ENCODE results near the gene TCF12. TPM values are rescaled to one million over a fixed set of nuclear protein-coding genes. Genes with fewer than 3 reads are reported as not detected.

TCF12 gene
- total RNA-seq, 2 donors from 2014 or later, result 71.5 to 77.0 TPM

GRCh38 chr15:56980473-56980872 is 62.0 kb downstream of the TCF12 start:
- Mint-ChIP-seq H3K36me3 (ENCODE audit: low read depth) (peaks cover 2% of the 10 kb centered on the region), H3K27me3 (no peaks in the 10 kb centered on the region), H3K27ac (no peak overlapping the region), H3K4me1 (peaks cover 22% of the 10 kb centered on the region), H3K4me3 (no peak overlapping the region)
- DNase-seq, result no peak
- no peaks in the 10 kb centered on the region for H3K9me3 ChIP-seq (ENCODE audit: control insufficient read depth, low read length, poor library complexity, severe bottlenecking)
- no peak for ATAC-seq

GRCh38 chr15:56981160-56981559 is 62.7 kb downstream of the TCF12 start:
- H3K27ac Mint-ChIP-seq, result peak overlapping the region; percentile 86
- no peaks in the 10 kb centered on the region for H3K9me3 ChIP-seq (ENCODE audit: control insufficient read depth, low read length, poor library complexity, severe bottlenecking)
- no peak overlapping the region for H3K4me3 Mint-ChIP-seq
- no peaks in the 10 kb centered on the region for H3K27me3 Mint-ChIP-seq
- ATAC-seq (no peak), DNase-seq (no peak)
- peaks cover 25% of the 10 kb centered on the region for H3K4me1 Mint-ChIP-seq
- peaks cover 2% of the 10 kb centered on the region for H3K36me3 Mint-ChIP-seq (ENCODE audit: low read depth)

GRCh38 chr15:56982987-56983386 is 64.5 kb downstream of the TCF12 start:
- Mint-ChIP-seq H3K4me1 (peaks cover 25% of the 10 kb centered on the region), H3K36me3 (ENCODE audit: low read depth) (peaks cover 2% of the 10 kb centered on the region), H3K27me3 (no peaks in the 10 kb centered on the region), H3K4me3 (no peak overlapping the region), H3K27ac (no peak overlapping the region)
- no peaks in the 10 kb centered on the region for H3K9me3 ChIP-seq (ENCODE audit: control insufficient read depth, low read length, poor library complexity, severe bottlenecking)
- ATAC-seq (no peak), DNase-seq (no peak)

GRCh38 chr15:56984681-56985481 is 66.4 kb downstream of the TCF12 start:
- Mint-ChIP-seq H3K4me3 (no peak overlapping the region), H3K27ac (peak overlapping the region; percentile 78), H3K4me1 (peaks cover 34% of the 10 kb centered on the region), H3K27me3 (no peaks in the 10 kb centered on the region), H3K36me3 (ENCODE audit: low read depth) (peaks cover 2% of the 10 kb centered on the region)
- ATAC-seq (no peak), DNase-seq (no peak)
- H3K9me3 ChIP-seq (ENCODE audit: control insufficient read depth, low read length, poor library complexity, severe bottlenecking), result no peaks in the 10 kb centered on the region

GRCh38 chr15:56985856-56986255 is 67.4 kb downstream of the TCF12 start:
- Mint-ChIP-seq H3K27ac (peak overlapping the region; percentile 78), H3K36me3 (ENCODE audit: low read depth) (peaks cover 2% of the 10 kb centered on the region), H3K4me1 (peaks cover 39% of the 10 kb centered on the region), H3K4me3 (no peak overlapping the region), H3K27me3 (no peaks in the 10 kb centered on the region)
- H3K9me3 ChIP-seq (ENCODE audit: control insufficient read depth, low read length, poor library complexity, severe bottlenecking), result no peaks in the 10 kb centered on the region
- DNase-seq (no peak), ATAC-seq (no peak)

GRCh38 chr15:56987286-56987685 is 68.8 kb downstream of the TCF12 start:
- peaks cover 34% of the 10 kb centered on the region for H3K4me1 Mint-ChIP-seq
- ATAC-seq (no peak), DNase-seq (no peak)
- no peak overlapping the region for H3K4me3 Mint-ChIP-seq
- no peak overlapping the region for H3K27ac Mint-ChIP-seq
- H3K27me3 Mint-ChIP-seq, result no peaks in the 10 kb centered on the region
- no peaks in the 10 kb centered on the region for H3K9me3 ChIP-seq (ENCODE audit: control insufficient read depth, low read length, poor library complexity, severe bottlenecking)
- H3K36me3 Mint-ChIP-seq (ENCODE audit: low read depth), result no peaks in the 10 kb centered on the region

- peaks cover 31% of the 10 kb centered on the region for H3K4me1 Mint-ChIP-seq
- no peak for ATAC-seq
- no peak overlapping the region for H3K4me3 Mint-ChIP-seq
- no peaks in the 10 kb centered on the region for H3K36me3 Mint-ChIP-seq (ENCODE audit: low read depth)
- H3K27me3 Mint-ChIP-seq, result no peaks in the 10 kb centered on the region
- DNase-seq, result no peak
- H3K9me3 ChIP-seq (ENCODE audit: control insufficient read depth, low read length, poor library complexity, severe bottlenecking), result no peaks in the 10 kb centered on the region
- no peak overlapping the region for H3K27ac Mint-ChIP-seq
These were observed 69.8 kb downstream of the TCF12 start for GRCh38 chr15:56988219-56988618.

- Mint-ChIP-seq H3K27ac (peak overlapping the region; percentile 29), H3K4me1 (peaks cover 30% of the 10 kb centered on the region), H3K36me3 (ENCODE audit: low read depth) (peaks cover 3% of the 10 kb centered on the region), H3K27me3 (no peaks in the 10 kb centered on the region), H3K4me3 (no peak overlapping the region)
- H3K9me3 ChIP-seq (ENCODE audit: control insufficient read depth, low read length, poor library complexity, severe bottlenecking), result no peaks in the 10 kb centered on the region
- DNase-seq (no peak), ATAC-seq (no peak)
These were observed 71.0 kb downstream of the TCF12 start for GRCh38 chr15:56989411-56989924.

GRCh38 chr15:56991017-56991416 is 72.6 kb downstream of the TCF12 start:
- Mint-ChIP-seq H3K4me1 (peaks cover 23% of the 10 kb centered on the region), H3K4me3 (no peak overlapping the region), H3K36me3 (ENCODE audit: low read depth) (peaks cover 3% of the 10 kb centered on the region), H3K27me3 (no peaks in the 10 kb centered on the region), H3K27ac (peak overlapping the region; percentile 27)
- no peaks in the 10 kb centered on the region for H3K9me3 ChIP-seq (ENCODE audit: control insufficient read depth, low read length, poor library complexity, severe bottlenecking)
- no peak for DNase-seq
- ATAC-seq, result no peak

- ATAC-seq (no peak), DNase-seq (no peak)
- Mint-ChIP-seq H3K36me3 (ENCODE audit: low read depth) (peaks cover 3% of the 10 kb centered on the region), H3K27ac (no peak overlapping the region), H3K27me3 (no peaks in the 10 kb centered on the region), H3K4me1 (peaks cover 25% of the 10 kb centered on the region), H3K4me3 (no peak overlapping the region)
- H3K9me3 ChIP-seq (ENCODE audit: control insufficient read depth, low read length, poor library complexity, severe bottlenecking), result no peaks in the 10 kb centered on the region
These were observed 74.3 kb downstream of the TCF12 start for GRCh38 chr15:56992725-56993124.

GRCh38 chr15:56994280-56994679 is 75.8 kb downstream of the TCF12 start:
- H3K27me3 Mint-ChIP-seq, result no peaks in the 10 kb centered on the region
- no peak overlapping the region for H3K27ac Mint-ChIP-seq
- no peak overlapping the region for H3K4me3 Mint-ChIP-seq
- DNase-seq, result no peak
- H3K4me1 Mint-ChIP-seq, result peaks cover 20% of the 10 kb centered on the region
- H3K36me3 Mint-ChIP-seq (ENCODE audit: low read depth), result peaks cover 3% of the 10 kb centered on the region
- H3K9me3 ChIP-seq (ENCODE audit: control insufficient read depth, low read length, poor library complexity, severe bottlenecking), result no peaks in the 10 kb centered on the region
- no peak for ATAC-seq

- ATAC-seq, result no peak
- no peak overlapping the region for H3K4me3 Mint-ChIP-seq
- H3K27me3 Mint-ChIP-seq, result no peaks in the 10 kb centered on the region
- peaks cover 3% of the 10 kb centered on the region for H3K36me3 Mint-ChIP-seq (ENCODE audit: low read depth)
- H3K4me1 Mint-ChIP-seq, result peaks cover 9% of the 10 kb centered on the region
- DNase-seq, result no peak
- H3K27ac Mint-ChIP-seq, result no peak overlapping the region
- H3K9me3 ChIP-seq (ENCODE audit: control insufficient read depth, low read length, poor library complexity, severe bottlenecking), result no peaks in the 10 kb centered on the region
These were observed 77.6 kb downstream of the TCF12 start for GRCh38 chr15:56996093-56996492.

GRCh38 chr15:56996746-56997470 is 78.5 kb downstream of the TCF12 start:
- Mint-ChIP-seq H3K4me1 (peaks cover 14% of the 10 kb centered on the region), H3K36me3 (ENCODE audit: low read depth) (peaks cover 3% of the 10 kb centered on the region), H3K27me3 (no peaks in the 10 kb centered on the region), H3K4me3 (no peak overlapping the region), H3K27ac (no peak overlapping the region)
- DNase-seq (no peak), ATAC-seq (no peak)
- H3K9me3 ChIP-seq (ENCODE audit: control insufficient read depth, low read length, poor library complexity, severe bottlenecking), result no peaks in the 10 kb centered on the region
